Muscle layer of colon (tissue), 2 donors: ENCODE measurements around the gene CENPVL1.

Source experiments
- H3K27ac ChIP-seq: one replicate; pipeline ENCODE4 v1.7.0; 2013; ENCODE audit warnings: low read depth, mild to moderate bottlenecking, low read length, moderate library complexity
- H3K27me3 ChIP-seq, 2 donors: one replicate each; pipeline ENCODE4 v1.7.0; 2013; ENCODE audit warnings: low read length in 2 of 2, mild to moderate bottlenecking in 2 of 2; ENCODE audit not compliant: insufficient read depth in 2 of 2, control insufficient read depth in 1 of 2
- H3K36me3 ChIP-seq: one replicate; pipeline ENCODE4 v1.7.0; 2013; ENCODE audit warnings: mild to moderate bottlenecking, low read length; ENCODE audit not compliant: insufficient read depth
- H3K4me1 ChIP-seq: one replicate; pipeline ENCODE4 v1.7.0; 2013; ENCODE audit warnings: mild to moderate bottlenecking, low read length; ENCODE audit not compliant: insufficient read depth
- H3K4me3 ChIP-seq, 2 donors: one replicate each; pipeline ENCODE4 v1.7.0; 2013; ENCODE audit warnings: low read length in 2 of 2, low read depth in 1 of 2, mild to moderate bottlenecking in 1 of 2, moderate library complexity in 1 of 2
- H3K9ac ChIP-seq: one replicate; pipeline ENCODE4 v1.7.0; 2013; ENCODE audit warnings: low read length
- H3K9me3 ChIP-seq: one replicate; pipeline ENCODE4 v1.7.0; 2013; ENCODE audit warnings: mild to moderate bottlenecking, low read length
- donor health status: abdominal sarcoma.
- donor health status: Adenocarcinoma of cecum.

The CENPVL1 gene

DNA sequence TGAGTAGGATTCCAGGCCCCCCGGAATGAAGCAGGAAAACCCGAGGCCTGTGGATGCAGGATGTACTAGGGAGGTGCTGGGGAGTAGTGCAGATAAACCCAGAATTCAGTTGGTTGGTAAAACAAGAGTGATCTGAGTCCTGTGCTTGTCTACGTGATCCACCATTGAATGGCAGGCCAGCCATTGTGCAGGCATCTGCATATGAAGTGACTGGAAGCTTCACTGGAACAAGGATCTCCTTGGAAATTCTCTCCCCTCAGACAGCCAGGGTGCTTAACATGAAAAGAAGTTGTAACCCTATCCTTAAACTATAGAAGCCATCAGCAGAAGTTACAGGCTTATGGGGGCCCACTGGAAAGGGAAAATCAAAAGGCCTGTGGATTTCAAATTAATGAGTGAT is 32.3 kb downstream of the CENPVL1 start:
- H3K27me3 ChIP-seq = peaks cover 0 to 7% of the 10 kb centered on the region in 2 donors
- no peak overlapping the region for H3K9ac ChIP-seq
- H3K4me3 ChIP-seq = peak overlapping the region in 1 of 2 donors; percentile 65

DNA sequence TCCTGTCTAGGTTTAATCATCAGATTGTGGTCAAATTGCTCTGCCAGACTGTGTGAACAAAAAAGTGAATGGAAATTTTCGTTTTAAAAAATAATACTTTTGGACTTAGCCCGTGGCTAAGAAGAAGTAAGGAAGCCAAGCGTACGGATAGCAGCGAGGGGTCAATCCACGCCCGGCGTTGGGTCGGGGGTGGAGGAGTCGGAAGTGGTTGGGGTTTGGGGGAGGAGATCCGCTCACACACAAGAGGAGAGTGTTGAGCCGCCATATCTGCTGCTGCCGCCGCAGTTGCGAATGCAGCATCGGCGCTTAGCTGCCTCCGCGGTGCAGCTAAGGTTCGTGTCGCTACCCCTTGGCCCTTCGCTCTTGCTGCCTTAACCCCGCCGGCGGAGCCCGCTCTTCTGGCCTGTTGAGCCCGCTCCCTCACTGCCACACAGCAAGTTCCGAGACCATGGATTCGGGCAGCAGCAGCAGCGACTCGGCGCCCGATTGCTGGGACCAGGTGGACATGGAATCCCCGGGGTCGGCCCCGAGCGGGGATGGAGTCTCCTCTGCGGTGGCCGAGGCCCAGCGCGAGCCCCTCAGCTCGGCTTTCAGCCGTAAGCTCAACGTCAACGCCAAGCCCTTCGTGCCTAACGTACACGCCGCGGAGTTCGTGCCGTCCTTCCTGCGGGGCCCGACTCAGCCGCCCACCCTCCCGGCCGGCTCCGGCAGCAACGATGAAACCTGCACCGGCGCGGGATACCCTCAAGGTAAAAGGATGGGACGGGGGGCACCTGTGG is 33.1 kb downstream of the CENPVL1 start, which contains the start of gene GSPT2:
Gene GSPT2 (plus strand): TSS at position 264 of the 779 bp plus-strand sequence. CDS start 185 bp downstream, at position 449.
- Histone ChIP-seq H3K4me1 (peaks cover 6% of the 10 kb centered on the region), H3K27ac (no peak within 1 kb of the TSS), H3K36me3 (no peaks in the 10 kb centered on the region), H3K4me3 (peak within 1 kb of the TSS; percentile 62 to 65), H3K9ac (no peak within 1 kb of the TSS), H3K27me3 (peaks cover 0 to 7% of the 10 kb centered on the region in 2 donors), H3K9me3 (no peaks in the 10 kb centered on the region)

More for the DNA sequence above, 32.3 kb downstream of the CENPVL1 start:
- Histone ChIP-seq H3K27ac (no peak overlapping the region), H3K36me3 (no peaks in the 10 kb centered on the region), H3K4me1 (peaks cover 6% of the 10 kb centered on the region), H3K9me3 (no peaks in the 10 kb centered on the region)

DNA sequence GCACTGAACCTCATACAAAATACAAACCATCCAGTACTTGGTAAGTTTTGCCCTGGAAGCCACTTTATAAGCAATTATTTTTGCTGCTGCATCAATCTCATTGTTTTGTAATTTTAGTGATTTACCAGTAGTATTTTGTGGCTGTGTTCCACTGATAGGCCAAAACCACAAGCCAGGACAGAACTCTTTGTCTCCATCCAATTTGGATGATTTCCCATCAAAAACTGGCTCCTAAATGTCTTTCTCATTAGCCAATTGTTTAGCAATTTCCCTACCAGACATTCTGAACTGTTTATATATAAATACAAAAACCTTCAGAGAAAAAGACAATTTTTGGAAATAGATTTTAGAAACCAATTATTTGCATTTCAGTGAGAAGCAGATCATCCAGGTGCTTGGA is 37.4 kb downstream of the CENPVL1 start:
- H3K27me3 ChIP-seq = no peaks in the 10 kb centered on the region
- H3K4me3 ChIP-seq = no peak overlapping the region
- H3K4me1 ChIP-seq = peaks cover 3% of the 10 kb centered on the region
- H3K27ac ChIP-seq = no peak overlapping the region
- H3K9me3 ChIP-seq = no peaks in the 10 kb centered on the region
- no peaks in the 10 kb centered on the region for H3K36me3 ChIP-seq
- H3K9ac ChIP-seq = no peak overlapping the region

DNA sequence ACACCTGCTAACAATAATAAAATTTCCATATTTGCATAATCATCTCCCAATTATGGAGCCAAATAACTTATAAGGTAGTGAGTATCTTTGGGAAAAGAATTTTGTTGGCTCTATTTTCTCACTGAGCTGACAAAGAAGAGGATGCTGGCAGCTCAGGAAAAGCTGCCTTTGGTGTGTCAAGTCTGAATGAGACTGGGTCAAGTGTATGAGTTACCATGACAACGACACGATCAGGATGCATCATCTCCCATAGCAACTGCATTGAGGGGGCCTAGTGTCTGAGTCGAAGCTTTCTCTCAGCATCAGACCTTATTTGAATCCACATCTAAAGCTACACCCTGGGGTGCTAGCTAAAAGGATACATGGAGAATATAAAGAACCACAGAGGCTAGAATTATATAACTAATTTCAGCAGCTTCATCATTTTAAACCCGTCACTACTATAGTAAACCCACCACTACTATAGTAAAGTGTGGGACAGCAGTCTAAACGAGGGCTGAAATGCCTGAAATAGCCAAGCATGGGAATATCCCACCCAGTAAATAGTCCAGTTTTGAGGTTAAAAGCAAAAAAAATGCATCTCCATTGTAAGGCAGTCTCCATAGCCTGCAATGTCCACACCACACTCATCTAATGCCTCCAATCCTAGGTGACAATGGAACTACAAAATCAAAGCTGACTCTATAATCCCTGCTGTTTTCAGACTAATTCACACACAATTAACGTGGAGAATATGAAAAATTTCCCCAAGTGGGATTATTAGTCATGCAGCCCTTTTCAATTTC is 48.9 kb downstream of the CENPVL1 start:
- Histone ChIP-seq H3K4me1 (no peaks in the 10 kb centered on the region), H3K27ac (no peak overlapping the region), H3K9ac (no peak overlapping the region), H3K36me3 (no peaks in the 10 kb centered on the region), H3K9me3 (no peaks in the 10 kb centered on the region), H3K27me3 (peaks cover 4 to 13% of the 10 kb centered on the region in 2 donors), H3K4me3 (no peak overlapping the region)

DNA sequence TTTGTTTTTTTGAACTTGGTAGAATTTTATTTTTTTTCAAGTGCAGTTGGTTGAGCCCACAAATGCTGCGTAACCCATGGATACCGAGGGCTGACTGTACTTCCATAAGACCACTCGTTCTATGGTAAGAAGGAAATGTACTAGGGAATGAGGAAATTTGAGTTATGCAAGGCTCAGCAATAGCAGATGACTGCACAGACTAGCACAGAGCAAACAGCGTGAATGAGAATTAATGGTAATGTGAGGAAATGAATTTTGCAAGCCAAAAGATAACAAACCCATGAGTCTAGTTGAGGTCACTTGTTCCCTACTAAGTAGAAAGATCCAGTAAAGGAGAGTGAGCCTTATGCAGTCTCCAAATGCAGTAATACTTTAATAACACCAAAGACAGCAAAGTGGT is 50.3 kb downstream of the CENPVL1 start:
- no peak overlapping the region for H3K4me3 ChIP-seq
- H3K36me3 ChIP-seq = no peaks in the 10 kb centered on the region
- no peak overlapping the region for H3K27ac ChIP-seq
- H3K27me3 ChIP-seq = peaks cover 4% of the 10 kb centered on the region in 2 donors
- no peaks in the 10 kb centered on the region for H3K4me1 ChIP-seq
- no peak overlapping the region for H3K9ac ChIP-seq
- H3K9me3 ChIP-seq = no peaks in the 10 kb centered on the region
